Ascending aorta (tissue), 2 donors: ENCODE data around the gene PANK1. TPM values are rescaled to one million over a fixed set of nuclear protein-coding genes. Genes with fewer than 3 reads are reported as not detected.

Source experiments
- DNase-seq, 2 donors: peaks; one replicate each; pipeline ENCODE4 v3.0.0-alpha.2; 2019; ENCODE audit warnings: low spot score in 2 of 2
- H3K27ac ChIP-seq, 2 donors: fragments of 200-600 bp; sonication (generic); one replicate each; pipeline ENCODE4 v1.5.1; 2016 to 2017; ENCODE audit warnings: mild to moderate bottlenecking in 1 of 2
- H3K27me3 ChIP-seq: fragments of 200-600 bp; sonication (generic); one replicate; pipeline ENCODE4 v1.5.1; 2017
- H3K36me3 ChIP-seq, 2 donors: fragments of 200-600 bp; sonication (generic); one replicate each; pipeline ENCODE4 v1.5.1; 2016
- H3K4me1 ChIP-seq, 2 donors: fragments of 200-600 bp; sonication (generic); one replicate each; pipeline ENCODE4 v1.5.1; 2016 to 2017; ENCODE audit warnings: mild to moderate bottlenecking in 1 of 2
- H3K4me3 ChIP-seq, 2 donors: fragments of 200-600 bp; sonication (generic); one replicate each; pipeline ENCODE4 v1.5.1; 2016 to 2017; ENCODE audit warnings: mild to moderate bottlenecking in 1 of 2
- H3K9me3 ChIP-seq, 2 donors: fragments of 200-600 bp; sonication (generic); one replicate each; pipeline ENCODE4 v1.5.1; 2016
- intact Hi-C: fragments of 100-400 bp; cut with DNase I; formaldehyde crosslinking; loops from one replicate; pipeline ENCODE4 v1.15.1; 2023
- total RNA-seq: library from RNA; depleted of rRNA; stranded (reverse); fragments of >200 nt; gene quantifications from one replicate; pipeline ENCODE4 v1.1.0, GENCODE V29; 2016
- TF ChIP-seq, protein P1 (sequence below), 3 experiments: fragments of 200-600 bp in 2 of 3; fragments of 450-650 bp in 1 of 3; sonication (generic) in 2 of 3; IDR thresholded peaks; one replicate each; pipeline ENCODE4 v1.5.1; 2016 to 2019; ENCODE audit warnings: antibody characterized with exemption in 3 of 3, mild to moderate bottlenecking in 1 of 3, moderate library complexity in 1 of 3

Gene PANK1
- total RNA-seq, 1 donor from 2014 or later = 1.5 TPM

DNA sequence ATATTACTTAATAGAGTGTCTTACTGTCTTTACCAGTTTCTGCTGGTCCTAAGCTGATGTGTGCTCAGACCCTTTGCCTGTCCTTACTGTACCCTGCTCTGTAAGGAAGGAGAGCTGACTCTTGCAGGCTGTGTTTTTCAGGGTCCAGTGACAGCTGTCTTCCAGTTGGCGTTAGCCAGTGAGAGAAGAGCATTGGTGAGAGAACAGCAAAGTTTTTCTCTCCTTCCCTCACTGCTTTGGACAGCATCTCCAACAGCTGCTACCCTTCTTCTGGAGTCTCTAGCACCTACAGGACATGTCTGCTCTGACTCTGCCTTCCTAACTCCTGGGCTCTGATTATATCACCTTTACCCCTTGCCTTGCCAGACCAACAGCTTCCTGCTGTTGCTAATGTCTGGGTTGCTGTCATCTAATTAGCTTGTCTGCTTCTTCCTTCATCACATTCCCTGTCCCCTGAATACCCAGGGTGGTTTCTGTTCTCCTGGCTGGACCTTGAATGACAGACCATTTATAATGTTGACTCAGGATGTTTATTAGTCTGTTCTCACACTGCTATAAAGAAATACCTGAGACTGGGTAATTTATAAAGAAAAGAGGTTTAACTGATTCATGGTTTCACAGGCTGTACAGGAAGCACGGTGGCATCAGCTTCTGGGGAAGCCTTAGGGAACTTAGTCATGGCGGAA lies 23.5 kb upstream of the PANK1 start:
- no peaks in the 10 kb centered on the region for H3K9me3 ChIP-seq
- no peak for DNase-seq
- H3K4me1 ChIP-seq = no peaks in the 10 kb centered on the region
- no peaks in the 10 kb centered on the region for H3K27me3 ChIP-seq
- H3K27ac ChIP-seq = no peak overlapping the region
- H3K4me3 ChIP-seq = no peak overlapping the region
- TF ChIP-seq, protein P1, sequence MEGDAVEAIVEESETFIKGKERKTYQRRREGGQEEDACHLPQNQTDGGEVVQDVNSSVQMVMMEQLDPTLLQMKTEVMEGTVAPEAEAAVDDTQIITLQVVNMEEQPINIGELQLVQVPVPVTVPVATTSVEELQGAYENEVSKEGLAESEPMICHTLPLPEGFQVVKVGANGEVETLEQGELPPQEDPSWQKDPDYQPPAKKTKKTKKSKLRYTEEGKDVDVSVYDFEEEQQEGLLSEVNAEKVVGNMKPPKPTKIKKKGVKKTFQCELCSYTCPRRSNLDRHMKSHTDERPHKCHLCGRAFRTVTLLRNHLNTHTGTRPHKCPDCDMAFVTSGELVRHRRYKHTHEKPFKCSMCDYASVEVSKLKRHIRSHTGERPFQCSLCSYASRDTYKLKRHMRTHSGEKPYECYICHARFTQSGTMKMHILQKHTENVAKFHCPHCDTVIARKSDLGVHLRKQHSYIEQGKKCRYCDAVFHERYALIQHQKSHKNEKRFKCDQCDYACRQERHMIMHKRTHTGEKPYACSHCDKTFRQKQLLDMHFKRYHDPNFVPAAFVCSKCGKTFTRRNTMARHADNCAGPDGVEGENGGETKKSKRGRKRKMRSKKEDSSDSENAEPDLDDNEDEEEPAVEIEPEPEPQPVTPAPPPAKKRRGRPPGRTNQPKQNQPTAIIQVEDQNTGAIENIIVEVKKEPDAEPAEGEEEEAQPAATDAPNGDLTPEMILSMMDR (IDR thresholded peaks at IDR 0.05) = no peak
- no peaks in the 10 kb centered on the region for H3K36me3 ChIP-seq
- intact Hi-C loops = no loop called here

GRCh38 chr10:89666138-89666537 lies 21.1 kb upstream of the PANK1 start:
- H3K27ac ChIP-seq = no peak overlapping the region
- intact Hi-C loops = no loop called here

GRCh38 chr10:89665302-89665701 lies 20.3 kb upstream of the PANK1 start:
- no peak overlapping the region for H3K27ac ChIP-seq

More at GRCh38 chr10:89666138-89666537, 21.1 kb upstream of the PANK1 start:
- Histone ChIP-seq H3K4me1 (no peaks in the 10 kb centered on the region), H3K27me3 (no peaks in the 10 kb centered on the region), H3K4me3 (no peak overlapping the region), H3K36me3 (no peaks in the 10 kb centered on the region), H3K9me3 (no peaks in the 10 kb centered on the region)
- DNase-seq = no peak
- TF ChIP-seq, protein P1 (IDR thresholded peaks at IDR 0.05) = no peak

DNA sequence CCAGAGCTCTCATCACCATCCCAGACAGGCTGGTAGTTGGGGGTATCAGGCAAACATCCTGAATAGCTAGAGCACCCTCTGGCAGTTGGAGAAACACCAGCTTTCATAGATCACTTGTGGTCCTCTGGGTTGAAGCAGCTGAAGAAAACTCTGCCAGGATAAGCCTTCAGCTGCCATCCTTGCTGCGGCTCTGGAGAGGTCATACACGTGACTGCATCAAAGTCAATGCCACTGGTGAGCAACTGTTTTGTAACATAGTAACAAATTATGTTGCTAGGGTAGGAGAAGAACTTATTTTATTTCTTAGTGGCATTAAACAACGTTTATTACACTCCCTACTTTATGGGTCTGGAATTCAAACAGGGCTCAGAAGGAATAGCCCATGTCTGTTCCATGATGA lies 19.2 kb upstream of the PANK1 start:
- intact Hi-C loops = no loop called here
- DNase-seq = no peak
- TF ChIP-seq, protein P1 (IDR thresholded peaks at IDR 0.05) = no peak

More at GRCh38 chr10:89665302-89665701, 20.3 kb upstream of the PANK1 start:
- TF ChIP-seq, protein P1 (IDR thresholded peaks at IDR 0.05) = no peak
- Histone ChIP-seq H3K36me3 (no peaks in the 10 kb centered on the region), H3K27me3 (no peaks in the 10 kb centered on the region), H3K9me3 (no peaks in the 10 kb centered on the region), H3K4me3 (no peak overlapping the region), H3K4me1 (no peaks in the 10 kb centered on the region)
- no peak for DNase-seq
- intact Hi-C loops = no loop called here

DNA sequence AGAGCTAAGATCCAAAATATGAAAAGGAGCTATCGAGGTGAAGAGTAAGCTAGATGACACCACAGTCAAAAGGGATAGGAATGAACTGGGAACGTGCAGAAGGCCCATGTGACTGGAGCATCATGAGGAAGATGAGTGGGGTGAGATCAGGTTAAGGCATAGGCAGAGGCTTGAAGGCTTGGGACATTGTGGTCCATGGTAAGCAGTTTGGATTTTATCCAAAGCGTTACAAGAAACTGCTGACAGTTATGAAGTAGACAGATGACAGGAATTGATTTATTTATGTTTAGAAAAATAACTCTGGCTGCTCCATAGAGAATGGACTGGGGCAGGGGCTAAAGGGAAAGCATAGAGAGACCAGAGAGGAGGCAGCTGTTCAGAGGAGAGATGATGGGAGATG lies 18.1 kb upstream of the PANK1 start:
- no peaks in the 10 kb centered on the region for H3K27me3 ChIP-seq
- intact Hi-C loops = no loop called here
- H3K4me3 ChIP-seq = no peak overlapping the region
- H3K36me3 ChIP-seq = no peaks in the 10 kb centered on the region
- no peak for DNase-seq
- TF ChIP-seq, protein P1 (IDR thresholded peaks at IDR 0.05) = no peak
- no peaks in the 10 kb centered on the region for H3K9me3 ChIP-seq
- no peaks in the 10 kb centered on the region for H3K4me1 ChIP-seq
- H3K27ac ChIP-seq = no peak overlapping the region

More for the DNA sequence above, 19.2 kb upstream of the PANK1 start:
- H3K36me3 ChIP-seq = no peaks in the 10 kb centered on the region
- H3K27me3 ChIP-seq = no peaks in the 10 kb centered on the region
- no peak overlapping the region for H3K4me3 ChIP-seq
- no peaks in the 10 kb centered on the region for H3K9me3 ChIP-seq
- H3K4me1 ChIP-seq = no peaks in the 10 kb centered on the region
- H3K27ac ChIP-seq = no peak overlapping the region
